ENCODE results near the gene VPS16.

VPS16 gene

DNA sequence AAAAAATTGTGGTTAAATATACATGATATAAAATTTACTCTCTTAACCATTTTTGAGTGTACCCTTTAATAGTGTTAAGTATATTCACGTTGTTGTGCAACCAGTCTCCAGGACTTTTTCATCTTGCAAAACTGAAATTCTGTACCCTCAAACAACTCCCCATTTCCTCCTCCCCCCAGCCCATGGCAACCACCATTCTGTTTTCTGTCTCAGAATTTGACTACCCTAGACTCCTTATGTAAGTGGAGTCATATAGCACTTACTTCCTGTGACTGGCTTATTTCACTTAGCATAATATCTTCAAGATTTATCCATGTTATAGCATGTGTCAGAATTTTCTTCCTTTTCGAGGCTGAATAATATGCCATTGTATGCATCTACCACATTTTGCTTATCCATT, 5.1 kb downstream of the VPS16 start:
- DNase-seq (ENCODE audit: low read depth), result no peak
- TF ChIP-seq, protein P1, sequence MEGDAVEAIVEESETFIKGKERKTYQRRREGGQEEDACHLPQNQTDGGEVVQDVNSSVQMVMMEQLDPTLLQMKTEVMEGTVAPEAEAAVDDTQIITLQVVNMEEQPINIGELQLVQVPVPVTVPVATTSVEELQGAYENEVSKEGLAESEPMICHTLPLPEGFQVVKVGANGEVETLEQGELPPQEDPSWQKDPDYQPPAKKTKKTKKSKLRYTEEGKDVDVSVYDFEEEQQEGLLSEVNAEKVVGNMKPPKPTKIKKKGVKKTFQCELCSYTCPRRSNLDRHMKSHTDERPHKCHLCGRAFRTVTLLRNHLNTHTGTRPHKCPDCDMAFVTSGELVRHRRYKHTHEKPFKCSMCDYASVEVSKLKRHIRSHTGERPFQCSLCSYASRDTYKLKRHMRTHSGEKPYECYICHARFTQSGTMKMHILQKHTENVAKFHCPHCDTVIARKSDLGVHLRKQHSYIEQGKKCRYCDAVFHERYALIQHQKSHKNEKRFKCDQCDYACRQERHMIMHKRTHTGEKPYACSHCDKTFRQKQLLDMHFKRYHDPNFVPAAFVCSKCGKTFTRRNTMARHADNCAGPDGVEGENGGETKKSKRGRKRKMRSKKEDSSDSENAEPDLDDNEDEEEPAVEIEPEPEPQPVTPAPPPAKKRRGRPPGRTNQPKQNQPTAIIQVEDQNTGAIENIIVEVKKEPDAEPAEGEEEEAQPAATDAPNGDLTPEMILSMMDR (conservative IDR thresholded peaks at IDR 0.05; ENCODE audit: low read depth, low read length), result no peak
- H3K4me3 ChIP-seq (ENCODE audit: low read depth, low read length), result no peak overlapping the region

DNA sequence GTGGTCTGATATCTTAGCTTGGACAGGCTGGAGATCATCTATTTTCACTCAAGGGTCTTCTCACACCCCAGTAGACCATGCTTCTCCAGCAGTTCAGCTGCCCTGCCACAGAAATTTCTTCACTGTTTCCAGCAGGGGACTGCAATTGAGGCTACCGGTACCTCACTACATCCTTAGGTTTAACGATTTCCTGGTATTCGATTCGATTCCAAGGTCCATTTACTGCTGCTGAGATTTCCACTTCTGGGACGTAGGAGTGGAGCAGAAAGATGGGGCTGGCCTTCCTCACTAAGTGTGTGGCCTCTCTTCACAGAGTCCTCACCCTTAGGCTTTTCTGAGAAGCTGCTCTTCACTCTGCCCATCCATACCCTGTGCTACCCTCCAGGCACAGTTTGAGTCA, 6.2 kb downstream of the VPS16 start:
- TF ChIP-seq, protein P1 (conservative IDR thresholded peaks at IDR 0.05; ENCODE audit: low read depth, low read length), result no peak
- H3K4me3 ChIP-seq (ENCODE audit: low read depth, low read length), result no peak overlapping the region
- no peak for DNase-seq (ENCODE audit: low read depth)

DNA sequence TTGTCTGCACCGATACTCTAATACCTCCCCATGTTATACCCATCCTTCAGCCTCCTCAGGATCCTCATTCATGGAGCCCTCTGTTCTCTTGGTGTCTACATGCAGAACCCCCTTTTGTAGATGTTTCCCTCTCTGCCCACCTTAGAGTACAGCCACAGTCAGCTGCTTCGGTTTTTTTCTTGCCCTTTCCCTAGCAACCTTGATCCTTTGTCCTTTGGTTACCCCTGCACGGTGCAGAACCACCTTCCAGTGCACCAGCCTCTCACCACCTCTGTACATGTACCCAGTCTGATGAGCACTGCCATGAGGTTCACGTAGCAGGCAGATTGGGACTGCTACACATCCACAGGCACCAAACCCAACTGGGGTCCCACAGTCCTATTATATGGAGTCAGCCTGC, 7.3 kb downstream of the VPS16 start:
- no peak for DNase-seq (ENCODE audit: low read depth)
- no peak overlapping the region for H3K4me3 ChIP-seq (ENCODE audit: low read depth, low read length)
- TF ChIP-seq, protein P1 (conservative IDR thresholded peaks at IDR 0.05; ENCODE audit: low read depth, low read length), result no peak

DNA sequence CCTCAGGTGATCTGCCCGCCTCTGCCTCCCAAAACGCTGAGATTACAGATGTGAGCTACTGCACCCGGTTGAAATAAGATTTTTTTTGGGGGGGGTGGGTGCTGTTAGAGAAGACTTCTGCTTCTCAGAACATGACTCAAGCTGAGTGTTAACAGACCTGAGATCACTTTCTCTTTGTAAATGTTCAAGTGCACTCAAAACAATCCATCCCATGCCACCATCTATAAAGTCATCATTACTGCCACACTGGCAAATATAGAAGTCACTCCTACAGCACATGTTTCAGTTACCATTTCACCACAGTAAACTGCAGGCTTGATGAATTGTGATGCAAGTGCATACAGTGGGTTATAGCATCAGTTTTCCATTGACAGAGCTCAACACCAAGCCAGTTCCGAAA, 9.0 kb downstream of the VPS16 start:
- no peak overlapping the region for H3K4me3 ChIP-seq (ENCODE audit: low read depth, low read length)
- TF ChIP-seq, protein P1 (conservative IDR thresholded peaks at IDR 0.05; ENCODE audit: low read depth, low read length), result no peak
- DNase-seq (ENCODE audit: low read depth), result no peak

DNA sequence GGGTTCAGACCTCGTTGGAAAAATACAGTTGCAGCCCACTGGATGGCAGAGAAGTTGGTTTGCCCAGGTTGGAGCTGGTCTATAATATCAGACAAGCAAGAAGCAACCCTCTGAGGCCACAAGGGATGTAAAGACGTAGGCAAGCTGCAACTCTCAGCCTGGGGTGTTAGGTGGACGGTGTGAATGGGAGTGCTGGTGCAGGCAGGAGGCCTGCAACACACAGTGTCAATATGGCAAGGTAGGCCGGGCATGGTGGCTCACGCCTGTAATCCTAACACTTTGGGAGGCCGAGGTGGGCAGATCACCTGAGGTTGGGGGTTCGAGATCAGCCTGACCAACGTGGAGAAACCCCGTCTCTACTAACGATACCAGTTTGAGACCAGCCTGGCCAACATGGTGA, 10.5 kb downstream of the VPS16 start:
- no peak overlapping the region for H3K4me3 ChIP-seq (ENCODE audit: low read depth, low read length)
- no peak for DNase-seq (ENCODE audit: low read depth)
- TF ChIP-seq, protein P1 (conservative IDR thresholded peaks at IDR 0.05; ENCODE audit: low read depth, low read length), result no peak

DNA sequence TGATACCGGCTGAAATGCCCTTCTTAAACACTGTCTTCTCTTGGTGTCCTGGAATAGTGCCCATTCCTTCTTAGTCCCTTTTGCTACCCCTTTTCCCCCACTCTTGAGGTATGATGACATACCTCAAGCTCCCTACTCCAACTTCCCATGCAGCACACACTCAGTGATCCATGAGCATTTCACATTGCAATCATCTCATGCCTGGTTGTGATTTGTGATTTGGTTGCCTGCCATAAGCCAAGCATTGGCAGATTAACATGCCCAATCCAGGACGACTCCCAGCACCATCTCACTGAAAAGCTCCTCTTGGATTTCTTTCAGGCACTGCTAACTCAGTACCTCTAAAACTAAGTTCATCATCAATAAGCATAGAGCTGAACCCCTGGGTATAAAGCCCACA, 18.0 kb downstream of the VPS16 start:
- DNase-seq (ENCODE audit: low read depth), result no peak
- no peak overlapping the region for H3K4me3 ChIP-seq (ENCODE audit: low read depth, low read length)
- TF ChIP-seq, protein P1 (conservative IDR thresholded peaks at IDR 0.05; ENCODE audit: low read depth, low read length), result no peak

DNA sequence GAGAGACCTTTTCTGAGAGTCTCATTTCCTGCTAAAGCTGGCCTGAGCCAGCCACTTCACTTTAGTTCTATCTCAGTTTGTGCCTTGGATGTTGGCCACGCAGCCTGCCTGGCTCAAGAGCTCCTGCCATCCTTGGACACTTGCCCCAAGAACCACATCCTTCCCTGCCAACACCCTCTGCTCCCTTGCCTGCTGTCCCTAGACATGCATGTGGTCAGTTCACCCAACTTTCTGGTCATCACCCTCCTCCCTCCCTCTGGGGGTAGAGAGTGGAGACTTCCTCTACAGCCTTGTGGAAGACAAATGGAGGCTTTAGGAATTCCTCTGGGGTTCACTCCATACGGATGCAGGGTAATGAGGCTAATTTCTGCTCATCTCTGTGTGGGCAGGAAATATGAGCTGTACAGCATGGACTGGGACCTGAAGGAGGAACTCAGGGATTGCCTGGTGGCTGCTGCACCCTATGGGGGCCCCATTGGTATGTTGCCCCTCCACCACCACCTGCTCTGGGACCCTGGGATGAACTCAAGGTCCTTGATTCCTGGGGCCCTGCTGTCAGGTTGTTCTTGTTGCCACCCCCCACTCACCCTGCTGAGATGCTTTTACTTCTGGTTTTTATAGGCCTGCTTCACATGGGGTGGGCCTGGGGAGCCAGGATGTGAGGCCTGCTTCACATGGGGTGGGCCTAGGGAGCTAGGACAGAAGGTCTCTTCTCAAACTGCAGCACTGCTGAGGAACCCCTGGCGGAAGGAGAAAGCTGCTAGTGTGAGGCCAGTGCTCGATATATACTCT, 19.0 kb downstream of the VPS16 start:
- H3K4me3 ChIP-seq (ENCODE audit: low read depth, low read length), result no peak overlapping the region
- TF ChIP-seq, protein P1 (conservative IDR thresholded peaks at IDR 0.05; ENCODE audit: low read depth, low read length), result no peak
- DNase-seq (ENCODE audit: low read depth), result no peak

Data from choroid plexus epithelial cell (primary cell).